WTC11 (cell line): ENCODE data around the gene PDE11A.

ENCODE experiments used
- AFF4 ChIP-seq: sonication (generic); formaldehyde crosslinking; IDR thresholded peaks from 2 replicates; pipeline ENCODE4 v1.8.1; 2023; ENCODE audit warnings: mild to moderate bottlenecking, missing genetic modification reagents, borderline replicate concordance
- ARID4B ChIP-seq: sonication (generic); formaldehyde crosslinking; IDR thresholded peaks from 2 replicates; pipeline ENCODE4 v1.8.0; 2023; ENCODE audit warnings: missing genetic modification reagents, mild to moderate bottlenecking, borderline replicate concordance
- CTCF ChIP-seq: fragments of 200-600 bp; IDR thresholded peaks from 2 replicates; pipeline ENCODE4 v1.8.0; 2022; ENCODE audit warnings: antibody characterized with exemption
- ETV6 ChIP-seq: sonication (generic); formaldehyde crosslinking; IDR thresholded peaks from 2 replicates; pipeline ENCODE4 v1.8.1; 2022; ENCODE audit warnings: mild to moderate bottlenecking, missing genetic modification reagents
- TEAD4 ChIP-seq: sonication (generic); formaldehyde crosslinking; IDR thresholded peaks from 2 replicates; pipeline ENCODE4 v1.8.0; 2022; ENCODE audit warnings: mild to moderate bottlenecking, missing genetic modification reagents
- ZNF317 ChIP-seq: sonication (generic); formaldehyde crosslinking; IDR thresholded peaks from 2 replicates; pipeline ENCODE4 v1.8.1; 2023; ENCODE audit warnings: low read depth, mild to moderate bottlenecking, moderate library complexity, missing genetic modification reagents, borderline replicate concordance

- no peak for TF ChIP-seq TEAD4 (CRISPR knock-in tag)
- no peak for TF ChIP-seq ZNF317 (CRISPR knock-in tag)
- no peak for TF ChIP-seq ETV6 (CRISPR knock-in tag)
- TF ChIP-seq ARID4B (CRISPR knock-in tag) = no peak
- no peak for TF ChIP-seq CTCF
- no peak for TF ChIP-seq AFF4 (CRISPR knock-in tag)
Measured at GRCh38 chr2:177740700-177741099, 331.9 kb downstream of the PDE11A start.
